A172 (cell line): Measurements from ENCODE around the gene LEFTY1. TPM values are rescaled to one million over a fixed set of nuclear protein-coding genes. Genes with fewer than 3 reads are reported as not detected.
"Not testable (repeated sequence)": the region's sequence is repeated elsewhere in the genome, so short reads cannot be mapped to it uniquely, and the experiment has no call there.

ENCODE experiments used
- DNase-seq: peaks from one replicate; pipeline ENCODE4 v3.0.0-alpha.2; 2015; ENCODE audit warnings: low spot score
- total RNA-seq: library from RNA; depleted of rRNA; stranded (reverse); fragments of >200 nt; shearing (Covaris generic); gene quantifications from 2 replicates; pipeline ENCODE4 v1.2.3, GENCODE V29; 2014

LEFTY1 gene
- total RNA-seq, 1 experiment from 2014 or later, result not detected

GRCh38 chr1:225888289-225888897 lies 553 bp downstream of the LEFTY1 start:
- no peak for DNase-seq

GRCh38 chr1:225887554-225888288 lies 1.2 kb downstream of the LEFTY1 start:
- not testable (repeated sequence) for DNase-seq

DNA sequence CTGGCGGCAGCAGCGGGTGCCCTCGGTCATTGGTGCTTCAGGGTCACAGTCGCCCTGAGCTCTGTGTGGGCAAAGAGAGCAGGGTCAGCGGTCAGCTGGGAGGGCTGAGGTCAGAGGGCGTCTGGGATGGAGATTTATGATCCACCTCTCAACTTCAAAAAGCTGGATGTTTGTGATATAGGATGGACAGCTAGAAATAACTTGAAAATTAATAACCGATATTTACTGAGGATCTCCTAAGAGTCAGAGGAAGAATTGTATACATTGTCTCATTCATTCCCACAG lies 2.0 kb downstream of the LEFTY1 start:
- DNase-seq, result no peak

DNA sequence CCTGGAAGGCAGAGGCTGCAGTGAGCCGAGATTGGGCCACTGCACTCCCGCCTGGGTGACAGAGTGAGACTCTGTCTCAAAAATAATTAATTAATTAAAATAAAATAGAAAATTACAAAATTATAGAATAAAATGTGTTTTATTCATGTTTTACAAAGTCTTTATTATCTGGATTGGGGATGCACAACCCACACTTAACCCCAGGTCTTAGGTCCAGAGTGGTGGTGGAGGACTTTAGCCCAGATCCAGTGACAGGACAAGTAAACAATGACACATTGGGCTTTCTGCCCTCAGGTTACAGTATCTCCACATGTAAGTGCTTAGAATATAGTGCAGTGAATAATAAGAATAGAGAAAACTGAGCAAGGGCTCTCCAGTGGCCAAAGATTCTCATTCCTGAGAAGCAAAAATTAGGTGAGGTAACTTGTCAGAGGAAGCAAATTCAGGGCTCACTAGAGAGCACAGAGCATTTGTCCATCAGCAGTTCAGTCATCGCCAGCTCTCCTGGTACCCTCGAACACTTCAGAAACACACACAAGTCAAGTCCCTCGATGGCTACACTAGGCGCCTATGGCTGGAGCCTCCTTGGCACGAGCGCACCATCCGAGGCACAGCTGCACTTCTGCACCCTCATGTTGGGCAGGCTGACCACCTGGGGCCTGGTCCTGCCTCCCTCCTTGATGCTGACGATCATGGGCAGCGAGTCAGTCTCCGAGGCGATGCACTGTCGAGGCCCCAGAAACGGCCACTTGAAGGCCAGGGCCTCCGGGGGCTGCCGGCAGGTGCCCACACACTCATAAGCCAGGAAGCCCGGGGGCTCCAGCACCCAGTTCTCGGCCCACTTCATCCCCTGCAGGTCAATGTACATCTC lies 2.6 kb downstream of the LEFTY1 start:
- DNase-seq, result no peak

DNA sequence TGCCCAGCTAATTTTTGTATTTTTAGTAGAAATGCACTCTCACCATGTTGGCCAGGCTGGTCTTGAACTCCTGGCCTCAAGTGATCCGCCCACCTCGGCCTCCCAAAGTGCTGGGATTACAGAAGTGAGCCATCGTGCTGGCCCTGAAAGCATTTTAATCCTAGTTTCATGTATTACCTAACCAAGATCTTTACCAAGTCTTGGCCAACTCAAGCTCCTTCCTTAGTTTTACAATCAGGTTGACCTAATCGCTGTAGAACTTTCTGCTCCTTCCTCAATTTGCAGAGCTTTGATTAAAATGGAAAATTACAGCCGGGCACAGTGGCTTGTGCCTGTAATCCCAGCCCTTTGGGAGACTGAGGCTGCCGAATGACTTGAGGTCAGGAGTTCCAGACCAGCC lies 3.6 kb downstream of the LEFTY1 start:
- no peak for DNase-seq

DNA sequence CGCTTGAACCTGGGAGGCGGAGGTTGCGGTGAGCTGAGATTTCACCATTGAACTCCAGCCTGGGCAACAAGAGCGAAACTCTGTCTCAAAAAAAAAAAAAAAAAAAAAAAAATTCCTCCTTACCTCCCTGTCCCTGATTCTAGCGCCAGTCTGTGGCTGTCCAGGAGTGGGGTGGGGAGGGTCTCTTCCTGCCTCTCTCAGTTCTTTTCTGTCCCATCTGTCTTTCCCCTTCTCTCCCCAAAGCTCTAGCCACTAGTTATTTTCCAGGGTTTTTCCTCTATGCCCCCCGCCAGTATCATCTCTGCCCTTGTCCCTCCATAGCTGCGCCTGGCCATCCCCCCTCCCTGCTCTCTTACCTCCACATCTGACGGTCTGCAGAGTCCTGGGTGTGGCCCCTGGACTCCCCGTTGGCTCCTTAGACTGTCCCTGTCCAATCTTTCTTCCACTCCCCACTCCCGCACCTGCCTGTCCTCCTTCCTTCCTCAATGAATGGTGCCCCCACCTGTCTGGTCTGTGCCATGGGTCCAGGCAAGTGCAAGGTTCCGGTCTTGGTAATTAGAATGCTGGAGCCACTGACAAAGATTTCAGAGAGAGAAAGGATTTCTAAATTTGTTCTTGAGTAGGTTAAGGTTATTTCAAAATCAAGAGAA lies 5.2 kb downstream of the LEFTY1 start:
- DNase-seq, result no peak

- no peak for DNase-seq
These were observed 6.0 kb downstream of the LEFTY1 start for GRCh38 chr1:225882694-225883615.

GRCh38 chr1:225881959-225882693 lies 6.8 kb downstream of the LEFTY1 start, which contains the start of gene TMEM63A:
Gene TMEM63A (minus strand): TSS chr1:225882380. CDS start chr1:225877580, 4,800 bp downstream.
- DNase-seq, result peak; percentile 67

DNA sequence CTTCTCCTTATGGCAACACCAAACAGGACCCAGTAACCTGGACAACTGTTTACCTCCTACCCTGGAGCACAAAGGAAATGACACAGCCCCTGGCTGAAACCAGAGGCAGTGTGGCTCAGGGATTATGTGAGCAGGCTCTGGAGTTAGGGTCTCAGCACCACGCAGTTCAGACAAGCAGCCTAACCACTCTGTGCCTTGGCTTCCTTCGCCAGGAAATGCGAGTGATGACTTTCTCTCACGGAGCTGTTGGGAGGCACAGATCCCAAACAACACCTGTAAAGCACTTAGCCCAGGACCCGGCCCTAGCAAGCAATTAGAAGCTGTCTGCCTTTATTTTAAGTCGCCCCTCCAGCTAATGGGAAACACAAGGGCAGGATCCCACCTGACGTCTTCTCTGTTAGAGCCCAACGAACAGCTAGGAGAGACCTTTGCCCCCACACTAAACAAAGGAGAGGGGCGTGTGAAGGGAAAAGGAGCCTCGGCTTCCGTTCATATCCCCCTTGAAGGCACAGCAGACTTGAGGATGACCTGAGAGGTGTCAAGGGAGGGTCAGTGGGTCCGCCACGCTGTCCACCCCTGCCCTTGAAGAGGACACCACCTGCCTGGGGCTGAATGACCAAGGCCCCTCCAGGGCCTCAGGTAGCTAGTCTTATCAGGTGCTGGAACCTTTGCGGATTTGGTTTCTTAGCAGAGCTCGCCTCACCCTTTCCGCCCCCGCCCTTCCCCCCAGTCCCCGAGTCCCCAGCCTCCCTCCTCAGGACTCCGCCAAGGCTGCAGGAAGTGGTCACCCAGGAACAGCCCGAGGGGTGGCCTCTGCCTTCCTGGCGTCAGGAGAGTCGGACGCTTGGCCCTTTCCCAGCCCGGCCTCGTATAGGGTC lies 7.6 kb downstream of the LEFTY1 start:
- DNase-seq, result peak; percentile 63

DNA sequence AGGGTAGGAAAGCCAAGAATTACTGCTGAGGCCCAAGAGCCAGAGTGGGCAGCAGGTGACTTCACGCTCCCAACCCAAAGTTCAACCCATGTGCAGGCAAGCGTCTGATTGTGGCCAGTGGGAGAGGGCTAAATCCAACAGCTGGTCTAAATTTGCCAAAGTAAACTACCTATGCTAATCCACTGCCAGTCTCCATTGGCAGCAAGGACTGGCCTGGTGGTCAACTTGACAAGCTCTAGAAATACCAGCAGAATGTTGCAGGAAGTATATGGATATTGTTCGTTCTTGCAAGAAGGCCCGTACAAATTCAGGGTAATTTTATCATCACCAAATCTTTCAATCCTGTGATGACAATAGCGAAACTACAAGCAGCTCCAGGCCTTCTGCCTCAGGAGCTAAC lies 8.3 kb downstream of the LEFTY1 start:
- no peak for DNase-seq

DNA sequence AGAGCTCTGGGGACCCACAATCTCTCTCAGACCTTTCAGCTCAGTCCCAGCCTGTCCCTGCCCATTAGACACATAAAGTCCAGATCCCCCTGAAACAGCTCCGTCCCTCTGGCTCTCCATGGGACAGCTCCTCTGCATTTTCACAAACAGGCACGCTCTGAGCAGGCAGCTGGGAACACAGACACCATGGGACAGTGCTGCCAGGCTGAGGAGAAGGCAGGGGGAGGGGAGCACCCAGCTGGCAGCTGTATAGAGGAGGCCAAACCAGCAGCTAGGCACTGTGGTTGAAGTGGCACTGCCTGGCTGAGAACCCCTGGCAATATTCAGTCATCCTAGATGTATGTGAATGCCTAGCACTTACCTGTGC lies 8.7 kb downstream of the LEFTY1 start:
- DNase-seq, result no peak

DNA sequence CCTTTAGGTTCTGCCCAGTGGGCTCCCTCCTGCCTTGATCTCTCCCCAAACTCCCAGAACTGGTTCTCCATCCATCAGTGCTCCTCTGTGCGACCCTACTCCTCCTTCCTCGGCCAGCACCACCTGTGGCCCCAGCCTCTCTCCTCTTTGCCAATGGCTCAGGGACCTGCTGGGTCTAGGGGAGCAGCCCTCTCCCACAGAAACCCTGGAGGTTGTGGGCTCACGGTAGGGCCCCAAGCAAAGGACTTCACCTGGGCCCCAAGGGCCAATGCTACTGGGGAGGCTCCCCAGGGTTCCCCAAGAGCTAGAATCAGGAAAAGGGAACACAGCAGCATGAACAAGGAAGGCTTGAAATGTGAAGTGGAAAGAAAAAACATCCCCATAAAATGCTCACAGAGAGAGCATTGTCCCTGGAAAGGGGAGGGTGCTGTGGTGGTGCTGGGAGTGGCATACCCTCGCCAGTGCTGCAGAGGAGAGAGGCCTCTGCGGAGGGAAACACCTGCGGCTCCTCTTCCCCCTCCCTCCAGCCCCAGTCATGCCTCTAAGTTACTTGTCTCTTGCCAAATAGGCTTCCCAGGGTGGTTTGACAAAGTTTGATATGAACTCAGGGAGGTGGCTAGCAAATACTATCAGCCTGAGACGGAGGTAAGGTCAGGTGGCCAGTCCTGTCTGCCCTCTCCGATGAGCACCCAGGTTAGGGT lies 9.3 kb downstream of the LEFTY1 start:
- no peak for DNase-seq

DNA sequence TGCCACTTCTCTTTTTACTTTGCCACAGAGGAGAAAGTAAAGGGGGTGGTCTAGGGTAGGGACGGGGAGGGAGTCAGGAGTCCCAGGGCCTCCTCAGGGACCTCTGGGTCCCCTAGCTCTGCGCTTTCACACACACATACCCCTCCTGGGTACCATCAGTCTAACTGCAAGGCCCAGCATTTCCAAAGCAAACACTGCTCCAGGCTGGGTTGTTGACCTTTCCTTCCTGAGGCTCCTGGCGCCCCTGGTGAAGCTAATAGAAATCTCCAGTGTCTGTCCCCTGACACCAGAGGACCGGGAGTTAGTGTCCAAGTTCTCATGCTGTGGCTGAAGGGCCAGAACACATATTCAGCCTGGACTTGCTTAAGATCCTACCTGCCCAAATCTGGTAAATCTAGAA lies 10.7 kb downstream of the LEFTY1 start:
- DNase-seq, result no peak

- DNase-seq, result peak; percentile 48
These were observed 11.4 kb downstream of the LEFTY1 start for GRCh38 chr1:225877580-225877979.

DNA sequence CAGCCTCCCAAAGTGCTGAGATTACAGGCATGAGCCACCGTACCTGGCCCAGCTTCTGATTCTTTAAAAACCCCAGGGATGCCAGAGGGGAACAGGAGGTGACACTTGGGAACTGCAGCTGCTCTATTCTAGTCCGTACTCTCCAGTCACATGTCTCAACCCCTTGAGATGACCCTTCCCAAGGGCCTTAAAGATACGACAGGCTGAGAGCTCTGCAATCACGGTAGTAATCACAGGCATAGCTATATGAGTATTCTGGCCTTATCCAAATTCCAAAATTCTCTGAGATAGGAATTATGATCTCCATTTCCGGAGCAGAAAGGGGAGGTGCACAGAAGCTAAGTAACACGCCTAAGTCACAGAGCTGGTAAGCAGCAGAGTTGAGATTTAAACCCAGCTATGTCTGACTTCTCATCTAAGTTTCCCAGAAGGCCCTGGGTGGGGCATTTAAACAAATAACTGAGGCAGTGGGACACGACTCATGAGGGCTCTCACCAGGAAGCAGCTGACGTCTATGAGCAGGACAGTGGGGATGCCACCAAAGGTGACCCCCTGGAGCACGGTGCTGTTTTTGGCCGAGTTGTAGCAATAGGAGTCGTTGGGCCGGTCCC lies 11.9 kb downstream of the LEFTY1 start:
- DNase-seq, result no peak

- peak; percentile 50 for DNase-seq
These were observed 13.7 kb downstream of the LEFTY1 start for GRCh38 chr1:225875044-225875815.

DNA sequence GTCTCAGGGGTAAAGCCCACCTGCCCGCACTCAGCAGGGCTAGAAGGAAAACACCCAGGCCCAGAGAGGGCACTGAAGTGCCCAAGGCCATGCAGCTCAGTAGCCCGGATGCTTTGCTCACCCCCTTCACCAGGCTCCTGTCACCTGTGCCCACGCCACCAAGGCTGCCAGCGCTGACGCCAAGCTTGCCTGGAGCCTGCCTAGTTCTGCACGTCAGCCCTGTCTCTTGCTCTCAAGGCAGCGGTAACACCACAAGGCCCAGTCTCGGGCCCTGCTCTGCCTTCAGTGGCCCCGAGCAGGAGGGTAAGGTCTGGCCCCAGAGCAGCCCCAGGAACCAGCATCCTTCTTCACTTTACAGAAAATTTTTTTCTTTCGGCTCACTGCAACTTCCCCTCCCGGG lies 14.5 kb downstream of the LEFTY1 start:
- DNase-seq, result no peak
